GM12878 (cell line): ENCODE measurements around the gene TMED10. TPM values are rescaled to one million over a fixed set of nuclear protein-coding genes. Genes with fewer than 3 reads are reported as not detected.

ENCODE experiments used
- ATAC-seq: fragments of 200-7000 bp; cut with Tn5 transposase; 3 replicates; pipeline ENCODE4 v1.9.1; 2020; ENCODE audit warnings: mild to moderate bottlenecking, moderate library complexity
- BruUV-seq: library from RNA; stranded (reverse); fragments of 400-500 nt; replicated peaks from 2 replicates; lab custom pipeline; 2021; lab: Mats Ljungman, UMichigan
- CTCF ChIA-PET: fragments of 300-600 bp; sonication (Branson Sonifier 250); formaldehyde crosslinking; extraction: SDS; loops from one replicate; lab custom pipeline; 2021; ENCODE audit warnings: inconsistent platforms; lab: Yijun Ruan, JAX
- POLR2A ChIA-PET: fragments of 350-600 bp; formaldehyde crosslinking; extraction: SDS; loops from one replicate; lab custom pipeline; 2021; ENCODE audit warnings: inconsistent platforms; lab: Charles Lee
- RAD21 ChIA-PET: fragments of 300-600 bp; sonication (Branson Sonifier 250); formaldehyde crosslinking; loops from one replicate; lab custom pipeline; 2023; ENCODE audit warnings: antibody characterized with exemption; ENCODE audit not compliant: unreplicated experiment; lab: Charles Lee
- SMC1A ChIA-PET: fragments of 300-600 bp; sonication (Branson Sonifier 250); formaldehyde crosslinking; loops from one replicate; lab custom pipeline; 2023; ENCODE audit not compliant: unreplicated experiment, uncharacterized antibody; lab: Charles Lee
- DNase-seq: peaks from one replicate; pipeline ENCODE4 v3.0.0-alpha.2; 2011; ENCODE audit warnings: low read depth, low spot score
- FAIRE-seq: peaks from 3 replicates; lab custom pipeline; 2011; peaks lifted over from hg19 to GRCh38; lab: Jason Lieb, UNC
- H2AFZ ChIP-seq: 2 replicates; pipeline ENCODE4 v1.6.0; 2011; ENCODE audit warnings: low read depth, low read length, control low read depth; ENCODE audit not compliant: control insufficient read depth
- H3K27ac ChIP-seq: 2 replicates; pipeline ENCODE4 v1.5.1; 2011; ENCODE audit warnings: control low read depth; ENCODE audit not compliant: control insufficient read depth, insufficient read depth
- H3K27me3 ChIP-seq, 2 experiments: replicated peaks in 1 of 2; 2 replicates each; pipeline versions ENCODE4 v1.6.0 to v1.6.1; 2011; ENCODE audit warnings: low read length in 1 of 2; ENCODE audit not compliant: control insufficient read depth in 2 of 2, insufficient read depth in 2 of 2
- H3K36me3 ChIP-seq, 2 experiments: 2 replicates each; pipeline ENCODE4 v1.5.1; 2011; ENCODE audit warnings: low read length in 1 of 2; ENCODE audit not compliant: control insufficient read depth in 2 of 2, insufficient read depth in 2 of 2
- H3K4me1 ChIP-seq: 2 replicates; pipeline ENCODE4 v1.6.1; 2011; ENCODE audit warnings: mild to moderate bottlenecking, low read length, moderate library complexity, mixed read lengths; ENCODE audit not compliant: control insufficient read depth, insufficient read depth
- H3K4me2 ChIP-seq: 2 replicates; pipeline ENCODE4 v1.6.0; 2011; ENCODE audit warnings: control low read depth; ENCODE audit not compliant: control insufficient read depth, insufficient read depth
- H3K4me3 ChIP-seq: fragments of 200-600 bp; sonication (generic); 2 replicates; pipeline ENCODE4 v1.5.1; 2016
- H3K79me2 ChIP-seq: 2 replicates; pipeline ENCODE4 v1.6.0; 2011; ENCODE audit warnings: low read length; ENCODE audit not compliant: control insufficient read depth, insufficient read depth
- H3K9ac ChIP-seq: 2 replicates; pipeline ENCODE4 v1.8.0; 2011; ENCODE audit warnings: low read length, control low read depth, mixed read lengths; ENCODE audit not compliant: control insufficient read depth, insufficient read depth
- H3K9me3 ChIP-seq: replicated peaks from 3 replicates; pipeline ENCODE4 v1.5.1; 2011; ENCODE audit warnings: mild to moderate bottlenecking, low read length; ENCODE audit not compliant: control insufficient read depth, insufficient read depth
- H4K20me1 ChIP-seq: 2 replicates; pipeline ENCODE4 v1.6.0; 2011; ENCODE audit not compliant: control insufficient read depth, insufficient read depth
- ASH2L ChIP-seq: fragments of 300-600, 200-600 bp; sonication (generic); IDR thresholded peaks from 2 replicates; pipeline ENCODE4 v1.6.1; 2017; ENCODE audit warnings: low read depth, mild to moderate bottlenecking, borderline replicate concordance
- CBX3 ChIP-seq: fragments of 200-600 bp; sonication (generic); IDR thresholded peaks from 2 replicates; pipeline ENCODE4 v1.6.1; 2016; ENCODE audit warnings: low read depth, borderline replicate concordance
- CEBPB ChIP-seq, 2 experiments: fragments of 150-350 bp in 1 of 2; IDR thresholded peaks; 2 replicates each; pipeline ENCODE4 v1.6.1; 2012 to 2014; ENCODE audit warnings: low read depth in 2 of 2, low read length in 2 of 2, borderline replicate concordance in 1 of 2, inconsistent platforms in 1 of 2
- FOS ChIP-seq: IDR thresholded peaks from 3 replicates; pipeline ENCODE4 v1.6.1; 2011; ENCODE audit warnings: borderline replicate concordance; ENCODE audit not compliant: insufficient read length; ENCODE audit errors: extremely low read depth
- FOXM1 ChIP-seq: IDR thresholded peaks from 2 replicates; pipeline ENCODE4 v1.6.1; 2012; ENCODE audit warnings: low read depth, mild to moderate bottlenecking, inconsistent platforms, low read length, moderate library complexity
- GABPA ChIP-seq: IDR thresholded peaks from 2 replicates; pipeline ENCODE4 v1.6.1; 2014; ENCODE audit warnings: antibody characterized with exemption, low read depth, mild to moderate bottlenecking, inconsistent platforms
- HDGF ChIP-seq: fragments of 450-650 bp; IDR thresholded peaks from 2 replicates; pipeline ENCODE4 v1.6.1; 2016; ENCODE audit warnings: antibody characterized with exemption
- JUNB ChIP-seq: IDR thresholded peaks from 2 replicates; pipeline ENCODE4 v1.6.1; 2016; ENCODE audit warnings: antibody characterized with exemption, mild to moderate bottlenecking
- JUND ChIP-seq: IDR thresholded peaks from 2 replicates; pipeline ENCODE4 v1.6.1; 2012; ENCODE audit warnings: low read depth, mild to moderate bottlenecking, low read length, improper control_type of control experiment, moderate library complexity
- KAT2A ChIP-seq: conservative IDR thresholded peaks from 2 replicates; pipeline ENCODE4 v1.6.1; 2011; ENCODE audit warnings: low read depth, low read length; ENCODE audit not compliant: control insufficient read depth
- MYC ChIP-seq: IDR thresholded peaks from 2 replicates; pipeline ENCODE4 v1.6.1; 2011; ENCODE audit warnings: mild to moderate bottlenecking, low read length, moderate library complexity, inconsistent platforms; ENCODE audit not compliant: insufficient read depth, insufficient replicate concordance, insufficient read length, severe bottlenecking
- PAX8 ChIP-seq: fragments of 450-650 bp; IDR thresholded peaks from 2 replicates; pipeline ENCODE4 v1.6.1; 2017; ENCODE audit warnings: mild to moderate bottlenecking, moderate library complexity
- SMARCA5 ChIP-seq: fragments of 450-650 bp; IDR thresholded peaks from 2 replicates; pipeline ENCODE4 v1.6.1; 2017; ENCODE audit warnings: mild to moderate bottlenecking
- TAF1 ChIP-seq: IDR thresholded peaks from 2 replicates; pipeline ENCODE4 v1.6.1; 2011; ENCODE audit warnings: mild to moderate bottlenecking, low read depth, low read length, borderline replicate concordance
- USF2 ChIP-seq: IDR thresholded peaks from 2 replicates; pipeline ENCODE4 v1.6.1; 2011; ENCODE audit warnings: low read depth, low read length, improper control_type of control experiment, borderline replicate concordance
- ZNF274 ChIP-seq: IDR thresholded peaks from one replicate; pipeline ENCODE4 v1.8.0; 2011; ENCODE audit not compliant: insufficient read length, insufficient read depth
- WGBS: methylation state at CpG from one replicate; pipeline ENCODE4 v1.1.6; 2016; ENCODE audit warnings: low lambda C conversion rate; ENCODE audit not compliant: insufficient replicate concordance, insufficient coverage; ENCODE audit errors: missing lambda C conversion rate; 5-methylcytosine and 5-hydroxymethylcytosine counted together
- in situ Hi-C: fragments of 300-500 bp; cut with MboI; formaldehyde crosslinking; loops from 9 replicates; pipeline ENCODE4 v1.14.3; 2018; ENCODE audit warnings: mixed read lengths
- intact Hi-C: fragments of 100-400 bp; cut with micrococcal nuclease; formaldehyde crosslinking; loops from one replicate; pipeline ENCODE4 v1.14.2; 2022; ENCODE audit not compliant: unreplicated experiment
- polyA plus RNA-seq, 11 experiments: library from polyadenylated mRNA; depleted of rRNA in 4 of 11; unstranded in 6 of 11; stranded (reverse) in 5 of 11; fragments of >200 nt; fragmentation: Nextera tagmentation in 4 of 11; fragmentation: Illumina TruSeq in 1 of 11; extraction: Ambion mirVana in 4 of 11; extraction: Trizol in 1 of 11; gene quantifications; 1 replicate in 1 of 11; 2 replicates in 10 of 11; pipeline versions ENCODE4 v1.2.1 to v1.2.3, GENCODE V29; 2011 to 2016; ENCODE audit warnings: inconsistent platforms in 2 of 11, missing spikeins in 2 of 11, low read depth in 1 of 11
- total RNA-seq, 4 experiments: library from RNA; depleted of rRNA in 3 of 4; stranded (reverse); fragments of >200 nt in 3 of 4; fragmentation: Illumina TruSeq in 1 of 4; extraction: Trizol in 1 of 4; gene quantifications; 2 replicates each; pipeline versions ENCODE4 v1.2.1 to v1.2.3, GENCODE V29; 2013 to 2021

TMED10 gene
- total and polyA plus RNA-seq, 10 of the 15 experiments (the other 5 are each of a cell fraction or from before 2014, with no cell fraction given), result 99.8 to 270 (median 180) TPM

DNA sequence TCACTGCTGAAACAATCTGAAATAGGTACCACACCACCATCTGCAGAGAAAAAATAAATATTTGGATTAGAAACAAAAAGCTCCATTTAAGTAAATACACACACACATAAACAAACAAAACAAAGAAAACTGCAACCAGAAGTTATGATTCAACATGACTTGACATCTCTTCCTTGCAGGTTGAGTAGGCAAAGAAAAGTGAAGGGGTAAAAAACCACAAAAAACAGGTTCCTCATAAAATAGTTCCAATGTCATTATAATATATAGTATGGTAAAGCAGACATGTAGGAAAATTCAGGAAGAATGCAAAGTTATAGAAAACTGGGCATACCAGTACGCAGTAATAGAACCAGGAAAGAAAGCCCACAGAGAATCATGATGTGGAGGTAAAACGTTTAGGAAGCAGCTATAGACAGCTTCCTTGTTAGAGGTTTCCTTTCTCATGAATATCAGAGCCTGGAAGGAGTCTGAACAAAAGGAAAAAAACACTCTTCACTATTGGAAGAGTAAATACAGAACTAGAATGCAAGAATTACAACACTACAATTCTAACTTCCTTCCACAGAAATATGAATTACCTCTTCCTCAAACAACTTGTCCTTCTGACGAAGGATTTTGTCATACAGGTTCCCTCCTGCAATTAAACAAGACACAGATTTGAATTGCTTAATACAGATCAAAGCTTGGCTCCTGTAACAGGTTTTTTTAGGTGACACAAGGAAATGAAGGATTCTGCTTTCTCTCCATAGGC, 55.7 kb downstream of the TMED10 start:
- H3K4me1 ChIP-seq, result no peaks in the 10 kb centered on the region
- no peak overlapping the region for H3K4me2 ChIP-seq
- peaks cover 7% of the 10 kb centered on the region for H3K79me2 ChIP-seq
- intact Hi-C loops (no loop called here), in situ Hi-C loops (loop anchor here (10.0 kb wide), 2 partner anchors 364 to 534 kb away; no protein-coding TSS in a partner anchor)
- 72% methylated on average over 3 of the region's 3 CpGs for WGBS
- no peaks in the 10 kb centered on the region for H4K20me1 ChIP-seq
- ChIA-PET POLR2A (interaction anchor here (0.5 to 1.2 kb wide), 3 partner anchors 31 to 359 kb away, joined by 3 to 7 read pairs (median 5); no protein-coding TSS in a partner anchor), CTCF (interaction anchor here (1.2 kb wide), 1 partner anchor 176 kb away, joined by 5 read pairs; no protein-coding TSS in a partner anchor), RAD21 (no interaction called here), SMC1A (interaction anchor here (0.6 to 2.1 kb wide), 3 partner anchors 9 to 174 kb away, joined by 3 to 6 read pairs (median 5); no protein-coding TSS in a partner anchor)
- no peaks in the 10 kb centered on the region for H3K9me3 ChIP-seq
- H3K9ac ChIP-seq, result no peak overlapping the region
- no TSS peak for BruUV-seq
- H3K36me3 ChIP-seq, result peaks cover 1 to 17% of the 10 kb centered on the region in 2 experiments; a peak in 2 of 4 replicates
- FAIRE-seq (no peak), ATAC-seq (no peak), DNase-seq (no peak)
- H3K27me3 ChIP-seq, result no peaks in the 10 kb centered on the region
- H3K4me3 ChIP-seq, result no peak overlapping the region
- no peak overlapping the region for H3K27ac ChIP-seq
- no peak overlapping the region for H2AFZ ChIP-seq
- TF ChIP-seq HDGF, result no peak
- no peak for TF ChIP-seq FOS
- TF ChIP-seq USF2, result no peak
- no peak for TF ChIP-seq JUND
- TF ChIP-seq PAX8, result no peak
- TF ChIP-seq MYC, result no peak
- no peak for TF ChIP-seq FOXM1
- no peak for TF ChIP-seq SMARCA5
- no peak for TF ChIP-seq CEBPB (IDR thresholded peaks at IDR 0.05; ENCODE audit: borderline replicate concordance in 1 of 2, low read depth in 2 of 2, low read length in 2 of 2)
- TF ChIP-seq KAT2A, result no peak
- no peak for TF ChIP-seq JUNB
- no peak for TF ChIP-seq CBX3
- TF ChIP-seq ASH2L, result no peak
- no peak for TF ChIP-seq ZNF274
- TF ChIP-seq TAF1, result no peak
- TF ChIP-seq GABPA, result no peak
